ENCODE data around the gene KIF21A. TPM values are rescaled to one million over a fixed set of nuclear protein-coding genes. Genes with fewer than 3 reads are reported as not detected.

Gene KIF21A
- total and polyA plus RNA-seq, 11 donors = 27.9 to 53.1 (median 44.1) TPM

DNA sequence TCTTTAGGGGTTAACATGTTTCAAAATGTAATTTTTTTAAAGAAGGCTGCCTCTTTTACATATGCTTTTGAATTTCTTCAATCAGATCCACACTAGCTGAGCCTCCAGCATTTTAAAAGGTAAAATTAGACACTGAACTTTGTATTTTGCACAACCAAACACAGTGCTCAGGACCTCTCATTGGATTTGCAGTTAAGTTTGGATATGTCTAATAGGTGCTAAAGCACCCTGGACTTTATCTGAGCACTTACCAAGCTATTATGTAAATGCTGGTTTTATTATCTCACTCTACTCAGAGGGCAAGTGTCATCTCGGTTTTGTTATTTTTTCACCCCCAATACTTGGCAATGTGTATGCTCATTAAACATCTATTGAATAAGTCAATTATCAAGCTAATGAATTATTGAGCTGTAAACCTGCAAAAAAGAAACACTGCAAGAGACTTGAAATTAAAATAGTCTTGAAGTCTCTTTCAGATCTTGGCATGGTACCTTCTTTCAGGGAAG, 150.7 kb downstream of the KIF21A start:
- Histone ChIP-seq H3K4me3 (no peak overlapping the region), H3K36me3 (no peaks in the 10 kb centered on the region), H3K27me3 (no peaks in the 10 kb centered on the region), H3K4me1 (peaks cover 0 to 9% (median 0%) of the 10 kb centered on the region in 12 donors), H3K27ac (no peak overlapping the region), H3K9me3 (no peaks in the 10 kb centered on the region)
- WGBS, 4 donors = 33 to 40% (median 35%) methylated on average over 1 of the region's 1 CpG
- intact Hi-C loops (cut with DNase I) = no loop called here
- TF ChIP-seq, protein P1, sequence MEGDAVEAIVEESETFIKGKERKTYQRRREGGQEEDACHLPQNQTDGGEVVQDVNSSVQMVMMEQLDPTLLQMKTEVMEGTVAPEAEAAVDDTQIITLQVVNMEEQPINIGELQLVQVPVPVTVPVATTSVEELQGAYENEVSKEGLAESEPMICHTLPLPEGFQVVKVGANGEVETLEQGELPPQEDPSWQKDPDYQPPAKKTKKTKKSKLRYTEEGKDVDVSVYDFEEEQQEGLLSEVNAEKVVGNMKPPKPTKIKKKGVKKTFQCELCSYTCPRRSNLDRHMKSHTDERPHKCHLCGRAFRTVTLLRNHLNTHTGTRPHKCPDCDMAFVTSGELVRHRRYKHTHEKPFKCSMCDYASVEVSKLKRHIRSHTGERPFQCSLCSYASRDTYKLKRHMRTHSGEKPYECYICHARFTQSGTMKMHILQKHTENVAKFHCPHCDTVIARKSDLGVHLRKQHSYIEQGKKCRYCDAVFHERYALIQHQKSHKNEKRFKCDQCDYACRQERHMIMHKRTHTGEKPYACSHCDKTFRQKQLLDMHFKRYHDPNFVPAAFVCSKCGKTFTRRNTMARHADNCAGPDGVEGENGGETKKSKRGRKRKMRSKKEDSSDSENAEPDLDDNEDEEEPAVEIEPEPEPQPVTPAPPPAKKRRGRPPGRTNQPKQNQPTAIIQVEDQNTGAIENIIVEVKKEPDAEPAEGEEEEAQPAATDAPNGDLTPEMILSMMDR (IDR thresholded peaks at IDR 0.05) = no peak
- ATAC-seq (no peak), DNase-seq (no peak)

DNA sequence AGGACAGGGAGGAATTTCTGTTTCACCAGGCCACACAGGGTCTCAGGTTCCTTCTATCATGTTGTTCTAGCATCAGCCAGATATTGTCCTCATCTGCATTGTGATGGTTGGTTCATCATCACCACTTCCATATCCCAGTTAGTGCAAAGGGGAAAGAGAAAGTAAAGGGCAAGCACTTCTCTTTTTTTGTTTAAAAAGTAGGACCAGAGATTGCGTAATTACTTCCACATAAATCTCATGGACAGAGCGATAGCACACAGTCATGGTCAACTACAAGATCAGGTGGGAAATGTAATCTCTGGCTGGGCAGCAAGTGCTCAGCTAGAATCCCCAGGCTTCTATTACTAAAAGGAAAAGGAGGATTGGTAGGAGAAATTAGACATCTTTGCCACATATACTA, 155.1 kb downstream of the KIF21A start:
- TF ChIP-seq, protein P1 (IDR thresholded peaks at IDR 0.05) = no peak
- no peak for TF ChIP-seq POLR2A (IDR thresholded peaks at IDR 0.05)
- DNase-seq = no peak
- WGBS, 4 donors = 88 to 93% (median 90%) methylated on average over 2 of the region's 2 CpGs

DNA sequence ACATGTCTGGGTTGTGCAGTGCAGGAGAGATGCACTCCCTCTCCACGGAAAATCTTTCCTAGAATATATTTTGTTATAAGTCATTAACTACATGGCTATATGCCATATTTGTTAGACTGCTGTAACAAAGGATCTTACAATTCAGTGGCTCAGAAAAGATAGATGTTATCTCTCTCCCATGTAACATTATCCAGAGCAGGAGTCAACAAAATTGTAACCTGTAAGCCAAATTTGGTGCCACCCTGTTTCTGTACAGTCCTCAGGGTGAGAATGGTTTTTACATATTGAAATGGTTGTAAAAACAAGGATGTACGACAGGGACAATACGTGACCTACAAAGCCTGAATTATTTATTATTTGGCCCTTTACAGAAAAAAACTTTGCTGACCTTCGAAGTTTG, 155.5 kb downstream of the KIF21A start:
- no peak overlapping the region for H3K4me3 ChIP-seq
- WGBS, 4 donors = 72 to 78% (median 74%) methylated on average over 4 of the region's 4 CpGs
- no peak for DNase-seq
- peaks cover 0 to 2% (median 0%) of the 10 kb centered on the region in 12 donors for H3K4me1 ChIP-seq
- H3K9me3 ChIP-seq = no peaks in the 10 kb centered on the region
- no peak for ATAC-seq
- intact Hi-C loops (cut with DNase I) = no loop called here
- no peaks in the 10 kb centered on the region for H3K36me3 ChIP-seq
- H3K27ac ChIP-seq = no peak overlapping the region
- no peaks in the 10 kb centered on the region for H3K27me3 ChIP-seq
- TF ChIP-seq, protein P1 (IDR thresholded peaks at IDR 0.05) = no peak
- no peak for TF ChIP-seq POLR2A (IDR thresholded peaks at IDR 0.05)

More for the DNA sequence above, 155.1 kb downstream of the KIF21A start:
- Histone ChIP-seq H3K27me3 (no peaks in the 10 kb centered on the region), H3K4me3 (no peak overlapping the region), H3K4me1 (peaks cover 0 to 4% (median 0%) of the 10 kb centered on the region in 12 donors), H3K27ac (no peak overlapping the region), H3K36me3 (no peaks in the 10 kb centered on the region), H3K9me3 (no peaks in the 10 kb centered on the region)
- ATAC-seq = no peak
- intact Hi-C loops (cut with DNase I) = no loop called here

DNA sequence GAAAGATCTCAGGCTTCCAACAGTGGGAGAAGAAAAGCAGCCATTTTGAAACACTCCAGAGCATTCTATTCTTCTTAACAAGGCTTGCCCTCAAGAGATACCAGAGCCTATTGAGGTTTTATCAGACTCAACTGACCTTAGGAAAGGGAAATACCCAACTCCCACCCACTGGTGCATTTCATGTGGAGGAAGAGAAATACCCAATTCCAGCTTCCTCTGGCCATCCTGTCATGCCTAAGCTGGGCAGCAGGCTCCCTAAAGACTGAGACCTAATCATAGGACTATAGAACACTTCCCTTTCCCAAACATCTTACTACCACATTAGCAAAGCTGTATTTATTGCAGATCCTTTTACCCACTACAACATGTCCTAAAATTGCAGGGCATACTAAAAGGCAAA, 164.5 kb downstream of the KIF21A start:
- intact Hi-C loops (cut with DNase I) = loop anchor here in 7 of 10 donors (10.0 kb wide), 3 partner anchors 134 to 954 kb away; no protein-coding TSS in a partner anchor
- Histone ChIP-seq H3K4me3 (no peak overlapping the region), H3K36me3 (no peaks in the 10 kb centered on the region), H3K27ac (no peak overlapping the region), H3K9me3 (no peaks in the 10 kb centered on the region), H3K27me3 (no peaks in the 10 kb centered on the region), H3K4me1 (no peaks in the 10 kb centered on the region)
- DNase-seq (no peak), ATAC-seq (no peak)
- TF ChIP-seq POLR2A (IDR thresholded peaks at IDR 0.05) = no peak
- TF ChIP-seq, protein P1 (IDR thresholded peaks at IDR 0.05) = no peak
